ENCODE results near the gene TACC2.
A peak's percentile ranks its signal among the peaks of the same experiment; 100 is the strongest.

TACC2 gene

GRCh38 chr10:122149561-122150505 is 160.9 kb downstream of the TACC2 start:
- DNase-seq: no peak
- intact Hi-C loops (cut with DNase I): loop anchor here (10.0 kb wide), 2 partner anchors 135 to 215 kb away; no protein-coding TSS in a partner anchor

- no peak for DNase-seq
- intact Hi-C loops (cut with DNase I): loop anchor here (10.0 kb wide), 1 partner anchor 214 kb away; no protein-coding TSS in a partner anchor
Observed at GRCh38 chr10:122151121-122151694, 162.2 kb downstream of the TACC2 start.

- intact Hi-C loops (cut with DNase I): loop anchor here (10.0 kb wide), 1 partner anchor 212 kb away; no protein-coding TSS in a partner anchor
- peak; percentile 72 to 98 (median 92) for DNase-seq
Observed at GRCh38 chr10:122152544-122152943, 163.6 kb downstream of the TACC2 start.

- DNase-seq: peak in 5 of 42 donors; percentile 28 to 57 (median 42)
- intact Hi-C loops (cut with DNase I): loop anchor here (10.0 kb wide), 1 partner anchor 211 kb away; no protein-coding TSS in a partner anchor
Observed at GRCh38 chr10:122154031-122154544, 165.1 kb downstream of the TACC2 start.

GRCh38 chr10:122154545-122155366 is 165.8 kb downstream of the TACC2 start:
- DNase-seq: peak; percentile 54 to 96 (median 81)
- intact Hi-C loops (cut with DNase I): loop anchor here (10.0 kb wide), 1 partner anchor 210 kb away; no protein-coding TSS in a partner anchor

- intact Hi-C loops (cut with DNase I): loop anchor here (10.0 kb wide), 1 partner anchor 207 kb away; no protein-coding TSS in a partner anchor
- no peak for DNase-seq
Observed at GRCh38 chr10:122157451-122157850, 168.5 kb downstream of the TACC2 start.

GRCh38 chr10:122158362-122158761 is 169.4 kb downstream of the TACC2 start:
- no peak for DNase-seq
- intact Hi-C loops (cut with DNase I): loop anchor here (10.0 kb wide), 1 partner anchor 206 kb away; no protein-coding TSS in a partner anchor

- DNase-seq: no peak
- intact Hi-C loops (cut with DNase I): loop anchor here (10.0 kb wide), 1 partner anchor 205 kb away; no protein-coding TSS in a partner anchor
Observed at GRCh38 chr10:122159141-122159970, 170.4 kb downstream of the TACC2 start.

- DNase-seq: no peak
- intact Hi-C loops (cut with DNase I): no loop called here
Observed at GRCh38 chr10:122161795-122162194, 172.8 kb downstream of the TACC2 start.

- DNase-seq: no peak
- intact Hi-C loops (cut with DNase I): no loop called here
Observed at GRCh38 chr10:122162671-122163173, 173.8 kb downstream of the TACC2 start.

GRCh38 chr10:122163174-122164022 is 174.4 kb downstream of the TACC2 start:
- intact Hi-C loops (cut with DNase I): no loop called here
- peak in 32 of 42 donors; percentile 21 to 70 (median 44) for DNase-seq

GRCh38 chr10:122164023-122164601 is 175.1 kb downstream of the TACC2 start:
- DNase-seq: peak; percentile 47 to 87 (median 71)
- intact Hi-C loops (cut with DNase I): no loop called here

- peak in 1 of 42 donors; percentile 22 for DNase-seq
- intact Hi-C loops (cut with DNase I): no loop called here
Observed at GRCh38 chr10:122164815-122165483, 176.0 kb downstream of the TACC2 start.

- intact Hi-C loops (cut with DNase I): no loop called here
Observed at GRCh38 chr10:122165484-122166276, 176.7 kb downstream of the TACC2 start.

GRCh38 chr10:122168101-122168500 is 179.1 kb downstream of the TACC2 start:
- no peak for DNase-seq
- intact Hi-C loops (cut with DNase I): no loop called here

More at GRCh38 chr10:122165484-122166276, 176.7 kb downstream of the TACC2 start:
- peak in 8 of 42 donors; percentile 38 to 64 (median 46) for DNase-seq
